Left lung (tissue), 10 donors: ENCODE measurements around the gene DLX2. TPM values are rescaled to one million over a fixed set of nuclear protein-coding genes. Genes with fewer than 3 reads are reported as not detected.
A peak's percentile ranks its signal among the peaks of the same experiment; 100 is the strongest.

Experiments
- ATAC-seq: fragments of 200-7000 bp; cut with Tn5 transposase; one replicate; pipeline ENCODE4 v1.9.1; 2020; ENCODE audit warnings: moderate library complexity
- DNase-seq, 4 donors: peaks; one replicate each; pipeline ENCODE4 v3.0.0-alpha.2; 2013 to 2020
- H3K27ac ChIP-seq, 2 donors: fragments of 200-600 bp; sonication (generic) in 1 of 2; one replicate each; pipeline versions ENCODE4 v1.5.0 to v1.8.0; 2020 to 2021
- H3K27me3 ChIP-seq, 2 donors: fragments of 200-600 bp; sonication (generic) in 1 of 2; one replicate each; pipeline versions ENCODE4 v1.5.0 to v1.8.0; 2020 to 2021
- H3K36me3 ChIP-seq, 2 donors: fragments of 200-600 bp; sonication (generic) in 1 of 2; one replicate each; pipeline versions ENCODE4 v1.5.0 to v1.8.0; 2020 to 2021
- H3K4me1 ChIP-seq, 2 donors: fragments of 200-600 bp; one replicate each; pipeline ENCODE4 v1.8.0; 2021
- H3K4me3 ChIP-seq, 2 donors: fragments of 200-600 bp; sonication (generic) in 1 of 2; one replicate each; pipeline versions ENCODE4 v1.5.0 to v1.8.0; 2020 to 2021; ENCODE audit warnings: mild to moderate bottlenecking in 1 of 2
- H3K9me3 ChIP-seq, 2 donors: fragments of 200-600 bp; sonication (generic) in 1 of 2; one replicate each; pipeline versions ENCODE4 v1.5.0 to v1.8.0; 2020 to 2021
- CTCF ChIP-seq, 2 donors: fragments of 200-600 bp; sonication (generic) in 1 of 2; IDR thresholded peaks; one replicate each; pipeline versions ENCODE4 v1.5.0 to v1.8.0; 2021; ENCODE audit warnings: antibody characterized with exemption in 2 of 2
- intact Hi-C, 2 donors: fragments of 100-400 bp; cut with DNase I; formaldehyde crosslinking; loops; one replicate each; pipeline versions ENCODE4 v1.11.2 to v1.14.2; 2022
- polyA plus RNA-seq, 6 donors: library from polyadenylated mRNA; unstranded; fragments of 120-200 nt; gene quantifications; one replicate each; pipeline ENCODE4 v1.2.1, GENCODE V29; 2013; ENCODE audit not compliant: insufficient read length in 6 of 6
- total RNA-seq, 2 donors: library from RNA; stranded (reverse); fragmentation: NEBNext Ultra II Directional; extraction: Animal tissue kit (Norgen Biotek cat#: 25700); gene quantifications; one replicate each; pipeline ENCODE4 v1.2.1, GENCODE V29; 2021
- donor health status: DM: no; HTN: yes; CAD: no.
- donor health status: DM: no; HTN: no; CAD: no.

DLX2 gene
- total and polyA plus RNA-seq, 8 donors = not detected

GRCh38 chr2:172113617-172114016 lies 10.9 kb upstream of the DLX2 start:
- TF ChIP-seq CTCF (IDR thresholded peaks at IDR 0.05) = peak in 1 of 2 donors; percentile 30
- DNase-seq = no peak
- no peaks in the 10 kb centered on the region for H3K36me3 ChIP-seq
- H3K27me3 ChIP-seq = peaks cover 11 to 58% of the 10 kb centered on the region in 2 donors
- no peak overlapping the region for H3K27ac ChIP-seq
- no peak for ATAC-seq
- no peaks in the 10 kb centered on the region for H3K9me3 ChIP-seq
- no peaks in the 10 kb centered on the region for H3K4me1 ChIP-seq
- no peak overlapping the region for H3K4me3 ChIP-seq
- intact Hi-C loops = loop anchor here in 1 of 2 donors (10.0 kb wide), 1 partner anchor 539 kb away; no protein-coding TSS in a partner anchor

DNA sequence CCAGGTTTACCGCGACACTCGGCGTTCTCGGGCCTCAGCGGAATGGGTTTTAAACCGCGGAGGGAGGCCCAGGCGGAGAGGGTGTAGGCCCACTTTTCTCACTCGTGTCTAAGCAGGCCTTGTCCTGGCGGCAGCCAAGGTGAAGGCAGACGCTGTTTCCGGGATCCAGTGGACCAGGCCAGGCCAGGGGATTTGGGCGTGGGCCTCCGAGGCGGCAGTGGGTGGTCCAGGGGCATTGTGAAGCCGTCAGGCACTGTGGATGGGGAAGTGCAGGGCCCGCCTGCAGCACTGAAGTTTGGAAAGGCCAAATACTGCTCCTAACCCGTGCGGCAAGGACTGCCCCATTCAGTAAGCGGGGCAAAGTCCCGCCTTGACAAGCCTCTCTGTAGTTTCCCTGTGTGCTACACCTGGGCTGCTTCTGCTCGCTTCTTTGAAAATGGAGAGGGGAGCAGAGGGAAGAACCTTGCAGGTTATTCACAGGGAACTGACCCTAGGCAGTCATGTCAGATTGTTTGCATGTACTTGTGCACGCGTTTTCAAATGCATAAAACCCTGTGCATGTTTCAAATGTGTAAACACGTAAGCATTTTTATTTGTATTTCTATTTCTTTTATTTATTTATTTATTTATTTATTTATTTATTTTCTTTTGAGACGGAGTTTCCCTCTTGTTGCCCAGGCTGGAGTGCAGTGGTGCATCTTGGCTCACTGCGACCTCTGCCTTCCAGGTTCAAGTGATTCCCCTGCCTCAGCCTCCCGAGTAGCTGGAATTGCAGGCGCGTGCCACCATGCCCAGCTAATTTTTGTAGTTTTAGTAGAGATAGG lies 7.5 kb upstream of the DLX2 start:
- Histone ChIP-seq H3K27ac (no peak overlapping the region), H3K9me3 (no peaks in the 10 kb centered on the region), H3K4me3 (no peak overlapping the region), H3K27me3 (peaks cover 45 to 89% of the 10 kb centered on the region in 2 donors), H3K4me1 (peaks cover 7 to 22% of the 10 kb centered on the region in 2 donors), H3K36me3 (no peaks in the 10 kb centered on the region)
- no peak for DNase-seq
- no peak for ATAC-seq
- no peak for TF ChIP-seq CTCF (IDR thresholded peaks at IDR 0.05)
- intact Hi-C loops = loop anchor here in 1 of 2 donors (10.0 kb wide), 2 partner anchors 295 to 535 kb away; no protein-coding TSS in a partner anchor

GRCh38 chr2:172109256-172109987 lies 6.7 kb upstream of the DLX2 start:
- TF ChIP-seq CTCF (IDR thresholded peaks at IDR 0.05) = no peak
- ATAC-seq (no peak), DNase-seq (no peak)
- Histone ChIP-seq H3K27ac (no peak overlapping the region), H3K27me3 (peaks cover 53 to 90% of the 10 kb centered on the region in 2 donors), H3K4me3 (no peak overlapping the region), H3K36me3 (no peaks in the 10 kb centered on the region), H3K4me1 (peaks cover 7 to 22% of the 10 kb centered on the region in 2 donors), H3K9me3 (no peaks in the 10 kb centered on the region)
- intact Hi-C loops = loop anchor here in 1 of 2 donors (10.0 kb wide), 1 partner anchor 295 kb away; no protein-coding TSS in a partner anchor

DNA sequence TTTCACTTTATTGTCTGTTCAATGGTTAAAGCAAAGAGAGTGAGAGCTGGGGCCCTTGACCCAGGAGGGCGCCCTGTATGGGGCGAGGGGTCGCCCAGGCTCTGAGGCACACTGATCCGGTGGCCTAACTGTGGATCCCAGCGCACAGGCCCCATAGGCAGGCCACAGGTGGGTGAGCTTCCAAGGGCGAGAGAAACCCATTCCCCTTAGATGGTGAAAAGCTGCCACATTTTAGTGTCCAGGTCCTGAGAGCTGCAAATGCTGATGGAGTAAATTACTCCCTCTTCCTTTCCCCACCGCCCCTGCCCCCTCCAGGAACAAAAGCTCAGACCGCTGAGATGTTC lies 5.9 kb upstream of the DLX2 start:
- peaks cover 62 to 90% of the 10 kb centered on the region in 2 donors for H3K27me3 ChIP-seq
- no peak for ATAC-seq

More for the DNA sequence above, 5.9 kb upstream of the DLX2 start:
- Histone ChIP-seq H3K4me1 (peaks cover 7 to 27% of the 10 kb centered on the region in 2 donors), H3K4me3 (no peak overlapping the region), H3K36me3 (no peaks in the 10 kb centered on the region), H3K27ac (no peak overlapping the region), H3K9me3 (no peaks in the 10 kb centered on the region)
- intact Hi-C loops = loop anchor here in 1 of 2 donors (10.0 kb wide), 1 partner anchor 294 kb away; no protein-coding TSS in a partner anchor
- TF ChIP-seq CTCF (IDR thresholded peaks at IDR 0.05) = no peak
- no peak for DNase-seq
